ENCODE measurements around the gene TSHZ3. TPM values are rescaled to one million over a fixed set of nuclear protein-coding genes. Genes with fewer than 3 reads are reported as not detected.

Gene TSHZ3
- total and polyA plus RNA-seq, 7 donors, result 0.53 to 6.7 (median 2.2) TPM

DNA sequence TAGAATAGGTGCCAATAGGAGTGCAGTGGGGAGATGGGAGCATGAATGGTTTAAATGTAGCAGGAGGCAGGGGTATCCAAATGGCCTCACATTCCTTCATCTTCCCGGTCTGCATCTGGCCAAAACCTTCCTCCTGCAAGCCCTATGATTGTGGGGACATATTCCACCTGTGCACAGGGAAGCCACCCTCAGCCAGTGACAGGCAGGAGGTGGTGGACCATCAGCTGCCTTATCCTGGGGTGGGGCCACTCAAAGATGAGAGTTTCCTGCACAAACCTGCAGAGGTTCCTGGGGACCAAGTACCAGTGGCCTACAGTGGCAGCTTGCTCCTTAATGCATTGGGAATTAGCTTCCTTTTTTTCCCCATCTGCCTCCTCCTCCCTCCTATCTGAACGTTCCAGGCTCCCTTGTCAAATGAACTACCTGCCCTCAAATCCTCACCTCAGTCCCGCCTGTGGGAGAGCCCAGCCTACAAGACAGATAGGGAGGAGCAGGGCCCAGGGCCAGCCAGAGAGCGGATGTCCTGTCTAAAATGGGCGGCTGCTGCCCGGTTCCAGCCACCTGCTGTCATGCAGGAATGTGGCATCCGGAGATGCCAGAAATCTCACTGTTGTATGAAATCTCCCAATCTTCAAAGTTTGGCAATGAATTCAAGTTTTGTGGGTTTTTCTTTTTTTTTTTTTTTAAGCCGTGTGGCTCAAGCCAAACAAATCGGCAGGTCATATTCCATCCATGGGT, 85.0 kb downstream of the TSHZ3 start:
- TF ChIP-seq, protein P1, sequence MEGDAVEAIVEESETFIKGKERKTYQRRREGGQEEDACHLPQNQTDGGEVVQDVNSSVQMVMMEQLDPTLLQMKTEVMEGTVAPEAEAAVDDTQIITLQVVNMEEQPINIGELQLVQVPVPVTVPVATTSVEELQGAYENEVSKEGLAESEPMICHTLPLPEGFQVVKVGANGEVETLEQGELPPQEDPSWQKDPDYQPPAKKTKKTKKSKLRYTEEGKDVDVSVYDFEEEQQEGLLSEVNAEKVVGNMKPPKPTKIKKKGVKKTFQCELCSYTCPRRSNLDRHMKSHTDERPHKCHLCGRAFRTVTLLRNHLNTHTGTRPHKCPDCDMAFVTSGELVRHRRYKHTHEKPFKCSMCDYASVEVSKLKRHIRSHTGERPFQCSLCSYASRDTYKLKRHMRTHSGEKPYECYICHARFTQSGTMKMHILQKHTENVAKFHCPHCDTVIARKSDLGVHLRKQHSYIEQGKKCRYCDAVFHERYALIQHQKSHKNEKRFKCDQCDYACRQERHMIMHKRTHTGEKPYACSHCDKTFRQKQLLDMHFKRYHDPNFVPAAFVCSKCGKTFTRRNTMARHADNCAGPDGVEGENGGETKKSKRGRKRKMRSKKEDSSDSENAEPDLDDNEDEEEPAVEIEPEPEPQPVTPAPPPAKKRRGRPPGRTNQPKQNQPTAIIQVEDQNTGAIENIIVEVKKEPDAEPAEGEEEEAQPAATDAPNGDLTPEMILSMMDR (IDR thresholded peaks at IDR 0.05), result no peak
- intact Hi-C loops (cut with DNase I), result no loop called here
- peaks cover 0 to 24% (median 5%) of the 10 kb centered on the region in 3 donors for H3K27me3 ChIP-seq (ENCODE audit: insufficient read depth in 3 of 3, low read length in 2 of 3)
- DNase-seq (no peak), ATAC-seq (no peak)
- no peaks in the 10 kb centered on the region for H3K9me3 ChIP-seq
- no peaks in the 10 kb centered on the region for H3K36me3 ChIP-seq (ENCODE audit: insufficient read depth in 1 of 2, low read depth in 1 of 2)
- 34 to 44% (median 36%) methylated on average over 9 of the region's 9 CpGs for WGBS, 3 donors
- no peak overlapping the region for H3K4me3 ChIP-seq
- H3K4me1 ChIP-seq, result no peaks in the 10 kb centered on the region
- H3K27ac ChIP-seq, result no peak overlapping the region

DNA sequence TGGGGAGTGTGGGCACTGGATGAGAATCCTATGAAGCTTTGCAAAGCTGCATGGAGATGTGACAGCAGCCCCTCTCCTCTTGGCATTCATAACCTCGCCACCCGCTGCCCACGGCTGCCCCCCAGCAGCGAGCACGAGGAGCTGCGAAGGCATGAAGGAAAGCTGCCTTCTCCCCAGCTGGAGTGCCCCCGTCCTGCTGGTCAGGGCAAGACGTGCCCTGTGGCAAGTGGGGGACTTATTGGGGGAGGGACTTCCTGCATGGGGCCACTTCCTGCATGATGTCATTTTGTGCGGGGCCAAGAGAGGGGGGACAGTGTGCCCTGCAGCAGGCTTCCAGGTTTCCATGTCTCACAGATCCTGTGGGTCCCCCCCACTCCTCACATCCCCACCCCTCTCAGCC, 85.9 kb downstream of the TSHZ3 start:
- WGBS, 3 donors, result 22 to 34% (median 33%) methylated on average over 9 of the region's 9 CpGs
- H3K9me3 ChIP-seq, result no peaks in the 10 kb centered on the region
- H3K36me3 ChIP-seq (ENCODE audit: insufficient read depth in 1 of 2, low read depth in 1 of 2), result no peaks in the 10 kb centered on the region
- H3K27me3 ChIP-seq (ENCODE audit: insufficient read depth in 3 of 3, low read length in 2 of 3), result peaks cover 0 to 28% (median 5%) of the 10 kb centered on the region in 3 donors
- H3K27ac ChIP-seq, result no peak overlapping the region
- intact Hi-C loops (cut with DNase I), result no loop called here
- no peaks in the 10 kb centered on the region for H3K4me1 ChIP-seq
- DNase-seq, result no peak
- ATAC-seq, result no peak
- H3K4me3 ChIP-seq, result no peak overlapping the region
- TF ChIP-seq, protein P1 (IDR thresholded peaks at IDR 0.05), result no peak

DNA sequence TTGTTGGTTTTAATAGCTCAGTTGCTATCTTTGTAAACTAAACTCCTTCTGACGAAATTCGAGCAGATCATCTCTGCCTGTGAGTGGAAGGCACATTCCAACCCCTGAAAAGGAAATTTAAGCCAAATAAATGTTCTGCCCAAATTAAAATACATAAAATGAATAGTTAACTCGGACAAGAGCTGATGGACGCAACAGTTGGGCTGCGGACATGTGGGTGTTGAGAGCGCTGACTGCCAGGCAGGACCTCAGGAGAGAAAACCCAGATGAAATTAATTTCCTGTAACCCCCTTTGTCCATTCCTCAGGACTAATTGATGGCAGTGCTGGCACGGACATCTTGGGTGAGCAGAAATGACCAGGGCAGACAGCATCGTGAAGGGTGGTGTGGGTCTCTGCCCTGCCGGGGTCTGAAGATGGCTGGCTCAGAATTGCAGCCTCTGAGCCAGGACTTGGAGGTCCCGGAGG, 86.5 kb downstream of the TSHZ3 start:
- Histone ChIP-seq H3K4me3 (no peak overlapping the region), H3K9me3 (no peaks in the 10 kb centered on the region), H3K36me3 (ENCODE audit: insufficient read depth in 1 of 2, low read depth in 1 of 2) (no peaks in the 10 kb centered on the region), H3K27ac (no peak overlapping the region), H3K27me3 (ENCODE audit: insufficient read depth in 3 of 3, low read length in 2 of 3) (peaks cover 0 to 28% (median 5%) of the 10 kb centered on the region in 3 donors), H3K4me1 (no peaks in the 10 kb centered on the region)
- ATAC-seq (no peak), DNase-seq (no peak)
- TF ChIP-seq, protein P1 (IDR thresholded peaks at IDR 0.05), result no peak
- intact Hi-C loops (cut with DNase I), result no loop called here
- WGBS, 3 donors, result 18 to 29% (median 23%) methylated on average over 10 of the region's 10 CpGs

DNA sequence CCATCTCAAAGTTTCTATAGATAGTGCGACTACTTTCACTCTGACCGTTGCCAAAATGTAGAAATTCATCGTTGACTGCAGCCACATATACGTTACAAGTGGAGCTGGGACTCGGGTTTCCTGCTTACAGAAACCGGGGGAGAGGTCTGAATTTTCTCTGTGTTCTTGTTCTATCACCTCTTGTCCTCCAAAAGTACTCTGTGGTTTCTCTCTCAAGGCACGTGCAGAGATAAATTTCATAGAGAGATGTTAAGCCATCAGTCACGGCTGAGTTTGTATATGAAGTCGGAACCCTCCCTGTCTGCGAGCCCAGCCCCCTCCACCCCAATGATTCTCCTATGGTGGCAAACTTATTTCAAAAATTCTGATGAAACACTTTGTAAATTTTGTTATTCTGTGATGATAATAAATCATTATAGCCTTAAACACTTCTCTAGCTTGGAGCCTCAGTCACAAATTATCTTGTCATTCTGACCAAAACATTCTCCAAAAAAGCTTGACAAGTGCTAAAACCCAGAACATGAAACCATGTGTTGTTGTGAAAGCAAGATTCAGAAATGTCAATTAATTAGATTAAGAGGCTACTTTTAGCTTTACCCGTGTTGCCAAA, 87.5 kb downstream of the TSHZ3 start:
- Histone ChIP-seq H3K27me3 (ENCODE audit: insufficient read depth in 3 of 3, low read length in 2 of 3) (peaks cover 0 to 28% (median 5%) of the 10 kb centered on the region in 3 donors), H3K9me3 (no peaks in the 10 kb centered on the region), H3K4me3 (no peak overlapping the region), H3K27ac (no peak overlapping the region), H3K36me3 (ENCODE audit: insufficient read depth in 1 of 2, low read depth in 1 of 2) (no peaks in the 10 kb centered on the region), H3K4me1 (no peaks in the 10 kb centered on the region)
- intact Hi-C loops (cut with DNase I), result no loop called here
- ATAC-seq, result no peak
- no peak for DNase-seq
- 33 to 42% (median 34%) methylated on average over 11 of the region's 11 CpGs for WGBS, 3 donors
- TF ChIP-seq, protein P1 (IDR thresholded peaks at IDR 0.05), result no peak

Data from psoas muscle (tissue), 8 donors.